Activated CD8-positive, alpha-beta memory T cell treated with anti-CD3 and anti-CD28 coated beads, Interleukin-2, amount 50 U/mL, for 24 hours (primary cell): ENCODE data around the gene LRCH4.
A peak's percentile ranks its signal among the peaks of the same experiment; 100 is the strongest.

Experiments used
- DNase-seq: peaks from one replicate; pipeline ENCODE4 v3.0.0-alpha.2; 2020; ENCODE audit errors: extremely low read depth

The LRCH4 gene, protein sequence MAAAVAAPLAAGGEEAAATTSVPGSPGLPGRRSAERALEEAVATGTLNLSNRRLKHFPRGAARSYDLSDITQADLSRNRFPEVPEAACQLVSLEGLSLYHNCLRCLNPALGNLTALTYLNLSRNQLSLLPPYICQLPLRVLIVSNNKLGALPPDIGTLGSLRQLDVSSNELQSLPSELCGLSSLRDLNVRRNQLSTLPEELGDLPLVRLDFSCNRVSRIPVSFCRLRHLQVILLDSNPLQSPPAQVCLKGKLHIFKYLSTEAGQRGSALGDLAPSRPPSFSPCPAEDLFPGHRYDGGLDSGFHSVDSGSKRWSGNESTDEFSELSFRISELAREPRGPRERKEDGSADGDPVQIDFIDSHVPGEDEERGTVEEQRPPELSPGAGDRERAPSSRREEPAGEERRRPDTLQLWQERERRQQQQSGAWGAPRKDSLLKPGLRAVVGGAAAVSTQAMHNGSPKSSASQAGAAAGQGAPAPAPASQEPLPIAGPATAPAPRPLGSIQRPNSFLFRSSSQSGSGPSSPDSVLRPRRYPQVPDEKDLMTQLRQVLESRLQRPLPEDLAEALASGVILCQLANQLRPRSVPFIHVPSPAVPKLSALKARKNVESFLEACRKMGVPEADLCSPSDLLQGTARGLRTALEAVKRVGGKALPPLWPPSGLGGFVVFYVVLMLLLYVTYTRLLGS

DNA sequence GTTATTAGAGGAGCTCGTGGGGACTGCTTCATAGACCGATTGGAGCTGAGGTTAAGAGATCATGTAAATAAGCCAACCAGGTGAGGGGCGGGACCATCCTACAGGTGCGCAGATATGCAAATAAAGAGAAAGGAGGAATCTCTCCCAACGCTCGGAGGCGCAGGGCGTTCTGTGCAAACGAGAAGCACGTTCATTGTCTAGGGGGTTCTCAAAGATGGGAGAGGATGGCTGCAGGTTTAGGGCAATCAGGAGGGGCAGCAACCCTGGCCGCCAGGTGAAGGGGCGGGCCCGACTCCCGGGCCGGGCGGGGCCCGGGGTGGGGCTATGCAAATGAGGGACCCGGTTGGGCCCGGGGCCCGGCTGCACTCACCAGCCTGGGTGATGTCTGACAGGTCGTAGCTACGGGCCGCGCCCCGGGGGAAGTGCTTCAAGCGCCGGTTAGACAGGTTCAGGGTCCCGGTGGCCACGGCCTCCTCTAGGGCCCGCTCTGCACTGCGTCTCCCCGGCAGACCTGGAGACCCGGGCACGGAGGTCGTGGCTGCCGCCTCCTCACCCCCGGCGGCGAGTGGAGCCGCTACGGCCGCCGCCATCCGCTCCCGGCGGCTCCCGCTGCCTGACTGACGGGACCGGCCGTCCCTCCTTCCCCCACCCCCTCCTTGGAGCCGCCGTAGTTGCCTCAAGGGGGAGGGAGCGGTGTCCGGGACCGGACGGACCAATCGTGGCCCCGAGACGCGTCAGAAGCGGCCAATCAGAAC lies at the start of gene LRCH4:
LRCH4 (minus strand) TSS at position 619 of the 755 bp plus-strand sequence; CDS start at position 590, 29 bp downstream.
- no peak for DNase-seq

DNA sequence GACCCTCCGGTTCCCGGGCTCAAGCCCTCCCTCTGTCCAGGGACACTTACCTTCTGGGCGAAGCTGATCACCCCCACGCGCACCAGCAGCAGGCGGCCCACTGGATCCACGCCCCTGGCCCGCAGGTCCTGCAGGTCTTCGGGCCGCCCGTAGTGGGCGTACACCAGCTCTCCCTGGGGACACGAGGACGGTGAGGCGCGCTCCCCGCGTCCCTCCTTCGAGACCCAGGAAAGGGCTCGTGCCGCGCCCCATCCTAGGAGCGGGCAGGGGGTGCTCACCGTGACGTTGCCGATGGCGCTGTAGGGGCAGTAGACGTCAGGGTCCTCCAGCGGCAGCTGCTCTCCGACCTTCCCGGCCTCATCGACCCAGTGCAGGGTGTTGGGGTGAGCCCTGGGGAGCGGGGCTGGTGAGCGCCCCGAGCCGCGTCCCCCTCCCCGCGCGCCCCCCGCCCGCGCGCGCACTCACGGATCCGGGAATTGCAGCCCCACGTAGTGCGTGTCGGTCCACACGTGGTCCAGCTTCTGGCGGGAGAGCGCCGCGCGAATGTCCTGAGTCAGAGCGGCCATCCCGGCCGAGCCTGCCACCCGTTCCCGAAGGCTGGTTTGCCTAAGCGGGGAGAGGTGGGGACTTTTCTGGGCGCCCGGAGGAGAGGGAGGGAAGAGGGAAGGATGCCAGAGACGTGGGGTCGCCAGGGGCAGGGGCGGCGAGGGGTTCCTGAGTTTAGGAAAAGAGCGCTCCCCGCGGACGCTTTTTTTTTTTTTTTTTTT lies 47.2 kb upstream of the LRCH4 start:
- no peak for DNase-seq

DNA sequence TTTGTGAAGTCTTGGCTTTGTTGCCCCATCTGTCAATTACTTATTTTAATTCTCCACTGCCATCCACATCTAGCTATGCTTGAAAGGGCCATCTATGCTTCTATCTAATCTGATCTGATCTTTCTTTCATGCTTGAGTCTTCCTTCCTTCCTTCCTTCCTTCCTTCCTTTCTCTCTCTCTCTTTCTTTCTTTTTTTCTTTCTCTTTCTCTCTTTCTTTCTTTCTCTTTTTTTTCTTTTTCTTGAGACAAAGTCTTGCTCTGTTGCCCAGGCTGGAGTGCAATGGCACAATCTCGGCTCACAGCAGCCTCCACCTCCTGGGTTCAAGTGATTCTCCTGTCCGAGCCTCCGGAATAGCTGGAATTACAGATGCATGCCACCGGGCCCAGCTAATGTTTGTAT lies 44.1 kb upstream of the LRCH4 start:
- DNase-seq, result no peak

DNA sequence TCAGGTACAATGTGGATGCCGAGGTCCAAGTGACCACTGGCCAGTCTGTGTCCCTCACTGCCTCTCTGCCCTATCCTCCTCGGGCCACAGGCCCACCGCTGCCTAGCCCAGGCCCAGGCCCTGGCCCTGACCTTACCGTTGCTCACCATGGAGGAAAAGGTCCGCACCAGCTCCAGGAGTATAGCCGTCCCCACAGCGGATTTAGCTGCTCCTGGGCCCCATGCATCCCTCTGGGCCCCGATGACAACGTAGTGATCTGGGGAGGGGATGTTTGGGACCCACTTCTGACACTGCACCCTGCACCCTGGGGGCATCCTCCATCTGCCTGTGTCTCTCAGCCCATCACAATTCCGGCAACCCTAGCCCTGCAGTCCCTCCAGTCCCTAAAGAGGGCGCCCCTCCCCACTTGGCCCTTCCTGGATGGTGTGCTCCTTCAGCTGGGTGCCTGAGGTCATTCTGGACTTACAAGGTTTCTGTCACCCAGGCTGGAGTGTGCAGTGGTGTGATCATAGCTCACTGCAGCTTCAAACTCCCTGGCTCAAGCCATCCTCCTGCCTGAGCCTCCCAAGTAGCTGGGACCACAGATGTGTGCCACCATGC lies 43.3 kb upstream of the LRCH4 start:
- DNase-seq, result no peak

DNA sequence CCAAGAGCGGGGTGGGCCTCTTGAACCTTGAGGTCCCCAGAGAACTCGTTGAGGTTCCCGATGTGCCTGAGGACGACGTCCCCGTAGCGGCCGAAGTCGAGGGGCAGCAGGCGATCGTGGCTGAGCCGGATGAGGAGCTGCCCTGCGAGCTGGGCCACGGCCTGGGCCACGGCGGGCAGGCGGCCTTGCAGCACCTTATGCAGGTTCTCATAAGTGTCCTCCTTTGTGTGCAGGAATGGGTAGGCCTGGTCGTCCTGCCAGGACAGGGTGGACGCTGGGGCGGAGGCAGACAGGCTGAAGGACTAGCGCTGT lies 41.3 kb upstream of the LRCH4 start:
- no peak for DNase-seq

DNA sequence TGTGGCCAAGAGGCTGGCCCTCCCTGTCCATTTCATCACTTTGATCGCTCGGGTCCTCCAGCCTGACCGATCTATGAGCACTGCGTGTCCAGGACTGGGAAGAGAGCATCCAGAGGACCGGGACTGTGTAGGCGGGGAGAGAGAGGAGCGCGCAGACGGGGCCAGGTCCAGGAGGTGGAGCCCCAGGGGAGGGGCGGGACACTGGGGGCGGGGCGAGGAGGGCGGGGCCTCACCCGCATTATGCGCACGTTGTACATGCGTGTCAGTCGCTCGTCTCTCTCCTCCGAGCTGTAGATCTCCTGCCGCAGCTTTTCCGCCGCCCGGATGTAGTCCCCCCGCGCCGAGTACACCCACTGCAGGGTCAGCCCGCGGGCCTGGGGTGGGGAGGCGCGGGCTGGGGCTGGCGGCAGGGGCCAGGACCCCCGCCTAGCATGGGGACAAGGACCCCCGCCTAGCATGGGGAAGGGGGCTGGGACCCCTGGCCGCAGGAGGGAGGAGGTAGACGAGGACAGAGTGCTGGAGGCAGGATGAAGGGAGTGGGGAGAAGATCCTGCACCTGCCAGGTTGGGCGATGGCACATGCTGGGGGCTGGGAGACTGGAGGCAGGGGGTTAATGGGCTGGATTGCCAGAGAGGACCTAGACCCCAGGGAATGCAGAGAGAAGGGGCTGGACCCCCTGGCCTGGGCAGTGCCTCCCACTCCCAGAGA lies 40.8 kb upstream of the LRCH4 start:
- DNase-seq, result peak; percentile 73

DNA sequence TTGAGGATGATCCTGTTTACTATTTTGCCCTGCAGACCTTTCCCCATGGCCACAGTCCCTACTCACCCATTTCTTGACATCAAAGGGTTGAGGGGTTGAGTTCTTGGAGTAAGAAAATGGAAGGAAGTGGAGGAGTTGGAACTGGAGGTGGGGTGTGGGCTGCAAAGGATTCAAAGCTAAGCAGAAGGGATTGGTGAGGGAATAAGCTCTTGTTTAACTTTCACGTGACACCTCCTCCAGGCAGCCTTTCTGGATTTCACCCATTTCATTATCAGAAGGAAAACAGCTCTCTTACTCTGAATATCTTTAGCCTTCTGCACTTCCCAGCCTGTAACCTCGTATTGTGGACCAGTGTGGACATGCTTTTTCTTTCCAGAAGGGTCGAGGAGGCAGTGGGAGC lies 40.1 kb upstream of the LRCH4 start:
- no peak for DNase-seq

DNA sequence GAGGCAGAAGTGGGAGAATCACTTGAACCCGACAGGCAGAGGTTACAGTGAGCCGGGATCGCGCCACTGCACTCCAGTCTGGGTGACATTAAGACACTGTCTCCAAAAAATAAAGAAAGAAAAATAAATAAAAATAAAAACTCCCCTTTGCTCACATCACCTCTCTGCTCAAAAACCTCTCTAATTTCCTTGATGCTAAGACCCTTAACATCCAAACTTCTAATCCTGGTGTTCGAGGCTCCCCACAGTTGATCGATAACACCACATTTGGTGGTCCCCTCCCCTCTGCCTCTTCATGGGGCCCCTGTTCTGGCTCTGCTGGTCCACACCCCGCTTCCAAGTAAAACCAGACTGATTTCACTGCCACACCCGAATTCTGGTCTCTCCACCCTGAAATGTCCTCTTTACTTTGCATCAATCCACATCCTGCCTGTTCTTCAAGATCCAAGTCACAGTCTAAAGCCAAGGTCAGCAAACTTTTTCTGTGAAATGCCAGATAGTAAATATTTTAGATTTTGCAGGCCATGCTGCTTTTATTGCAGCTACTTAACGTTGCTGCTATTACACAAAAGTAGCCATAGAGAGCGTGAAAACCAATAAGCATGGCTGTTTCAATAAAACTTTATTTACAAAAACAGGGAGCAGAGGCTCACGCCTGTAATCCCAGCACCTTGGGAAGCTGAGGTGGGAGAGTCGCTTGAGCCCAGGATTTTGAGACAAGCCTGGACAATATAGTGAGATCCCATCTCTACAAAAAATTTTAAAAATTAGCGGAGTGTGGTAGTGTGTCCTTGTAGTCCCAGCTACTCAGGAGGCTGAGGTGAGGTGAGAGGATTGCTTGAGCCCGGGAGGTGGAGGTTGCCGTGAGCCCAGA lies 38.3 kb upstream of the LRCH4 start:
- DNase-seq, result no peak

DNA sequence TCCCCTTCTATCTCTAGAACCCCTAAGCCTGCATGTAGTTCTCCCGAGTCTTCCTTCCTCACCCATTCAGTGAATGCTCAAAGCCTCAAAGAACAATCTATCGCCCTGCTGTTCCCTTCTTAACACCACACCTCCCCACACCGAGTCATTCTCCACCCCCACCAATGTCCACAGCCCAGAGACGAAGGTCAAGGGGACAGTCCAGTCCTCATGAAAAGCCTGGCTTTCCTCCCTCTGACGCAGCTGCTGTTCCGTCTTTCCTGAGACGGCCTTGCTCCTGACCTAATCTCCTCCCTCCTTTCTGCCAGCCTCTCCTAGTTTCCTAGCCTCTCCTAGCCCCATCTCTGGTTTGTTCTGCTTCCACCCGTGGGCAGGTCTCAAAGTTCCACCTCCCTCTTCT lies 35.6 kb upstream of the LRCH4 start:
- DNase-seq, result no peak

DNA sequence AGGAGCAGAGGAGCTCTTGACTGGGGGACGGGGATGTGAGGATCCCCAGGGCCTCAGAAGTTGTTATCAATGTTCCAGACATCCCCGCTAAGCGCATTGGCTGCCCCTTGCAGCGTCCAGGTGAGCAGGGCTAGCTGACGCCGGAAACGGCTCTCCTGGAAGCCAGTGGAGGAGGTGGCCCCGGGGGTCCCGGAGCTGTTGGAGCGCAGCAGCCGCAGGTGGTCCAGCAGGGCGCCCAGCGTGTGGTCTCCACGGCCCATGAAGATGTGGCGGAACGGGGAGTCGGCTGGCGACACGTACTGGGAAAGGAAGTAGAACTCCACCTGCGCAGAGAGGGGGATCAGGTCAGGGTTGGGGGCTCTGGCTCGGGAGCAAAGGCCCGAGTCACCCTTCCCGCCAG lies 34.9 kb upstream of the LRCH4 start:
- DNase-seq, result no peak

DNA sequence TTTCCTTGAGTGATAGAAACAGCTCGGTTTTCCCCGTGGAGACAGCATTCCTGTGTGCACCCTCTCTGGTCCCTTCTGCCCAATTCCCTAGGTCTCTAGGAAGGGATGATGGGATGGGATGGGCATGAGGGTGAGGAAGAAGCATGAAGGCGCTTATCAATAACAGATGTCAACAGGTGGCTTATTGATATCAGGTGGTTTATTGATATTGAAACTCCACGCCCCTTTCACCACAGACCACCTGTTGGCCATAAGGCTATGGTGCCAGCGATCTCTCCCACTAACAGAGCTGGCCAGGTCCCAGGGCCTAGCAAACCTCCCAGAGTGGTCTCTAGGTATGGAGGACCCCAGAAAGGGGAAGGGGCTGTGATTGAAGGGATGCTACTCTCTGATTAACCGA lies 34.3 kb upstream of the LRCH4 start:
- no peak for DNase-seq

DNA sequence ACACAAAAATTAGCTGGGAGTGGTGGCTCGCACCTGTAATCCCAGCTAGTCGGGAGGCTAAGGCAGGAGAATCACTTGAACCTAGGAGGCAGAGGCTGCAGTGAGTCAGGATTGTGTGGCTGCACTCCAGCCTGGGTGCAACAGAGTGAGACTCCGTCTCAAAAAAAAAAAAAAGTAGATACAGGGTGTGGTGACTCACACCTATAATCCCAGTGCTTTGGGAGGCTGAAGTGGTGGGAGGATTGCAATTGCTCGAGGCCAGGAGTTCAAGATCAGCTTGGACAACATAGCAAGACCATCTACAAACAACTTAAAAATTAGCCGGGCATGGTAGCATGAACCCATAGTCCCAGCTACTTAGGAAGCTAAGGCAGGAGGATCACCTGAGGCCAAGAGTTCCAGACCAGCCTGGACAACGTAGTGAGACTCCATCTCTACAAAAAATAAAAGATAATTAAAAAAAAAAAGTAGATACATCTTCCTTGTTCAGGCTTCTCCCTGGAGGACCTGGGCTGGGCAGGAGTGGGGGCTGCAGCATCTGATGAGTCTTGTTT lies 28.5 kb upstream of the LRCH4 start:
- no peak for DNase-seq

DNA sequence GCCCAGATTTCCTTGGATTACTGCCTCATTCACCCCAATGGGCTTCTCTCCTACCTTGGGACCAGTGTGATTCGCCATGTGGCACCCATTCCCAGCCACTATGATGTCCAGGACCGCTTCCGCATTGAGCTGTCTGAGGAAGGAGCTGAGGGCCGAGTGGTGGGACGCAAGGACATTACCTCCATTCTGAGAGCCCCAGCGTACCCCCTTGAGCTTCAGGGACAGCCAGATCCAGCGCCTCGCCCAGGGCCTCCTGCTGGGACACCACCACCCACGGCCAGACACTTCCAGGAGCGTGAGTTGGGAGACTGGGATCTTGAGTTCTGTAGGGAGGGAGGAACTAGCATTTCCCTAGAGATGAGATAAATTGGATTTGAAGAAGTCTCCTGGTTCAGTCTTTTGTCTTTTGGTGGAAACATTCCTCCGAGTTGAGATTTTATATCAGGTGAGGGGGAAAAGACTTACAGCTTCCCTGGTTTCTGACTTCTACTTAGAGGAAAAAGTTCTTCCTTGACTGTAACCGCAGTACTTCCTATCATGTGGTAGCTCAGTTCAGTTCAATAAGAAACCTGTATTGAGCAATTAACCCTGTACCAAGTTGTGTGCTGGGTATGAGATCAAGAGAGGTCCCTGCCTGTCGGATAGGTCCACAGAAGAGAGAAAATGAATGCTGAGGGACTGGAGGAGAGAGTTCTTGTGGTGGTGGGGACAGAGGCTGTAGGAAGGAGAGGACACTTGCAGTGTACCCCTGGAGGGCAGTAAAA lies 27.7 kb upstream of the LRCH4 start:
- no peak for DNase-seq

DNA sequence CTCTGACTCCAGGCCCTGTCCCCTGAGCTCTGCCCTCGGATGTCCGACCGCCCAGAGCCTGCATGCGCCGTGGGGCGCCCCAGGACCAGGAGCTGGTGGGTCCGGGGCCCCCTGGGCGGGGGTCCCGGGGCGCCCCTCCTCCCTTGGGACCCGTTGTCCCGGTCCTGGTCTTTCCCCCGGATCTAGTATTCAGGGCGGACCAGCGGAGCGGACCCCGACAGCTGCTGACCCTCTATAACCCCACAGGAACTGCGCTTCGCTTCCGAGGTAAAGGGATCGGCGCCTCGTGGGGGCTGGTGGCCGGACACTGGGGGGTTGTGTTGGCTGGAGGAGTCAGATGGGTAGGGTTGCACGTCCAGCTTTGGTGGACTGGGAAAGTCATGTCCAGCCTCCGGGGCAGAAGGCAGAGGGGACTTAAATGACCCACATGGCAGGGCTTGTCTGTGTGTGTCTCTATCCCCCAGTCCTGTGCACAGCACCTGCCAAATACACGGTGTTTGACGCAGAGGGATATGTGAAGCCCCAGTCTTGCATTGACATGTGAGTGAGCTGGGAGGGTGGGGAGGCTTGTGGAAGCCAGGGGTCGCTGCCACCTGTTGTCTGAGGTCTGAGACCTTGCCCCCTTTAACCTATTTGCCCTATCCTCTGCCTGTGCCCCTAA lies 26.9 kb upstream of the LRCH4 start:
- no peak for DNase-seq

DNA sequence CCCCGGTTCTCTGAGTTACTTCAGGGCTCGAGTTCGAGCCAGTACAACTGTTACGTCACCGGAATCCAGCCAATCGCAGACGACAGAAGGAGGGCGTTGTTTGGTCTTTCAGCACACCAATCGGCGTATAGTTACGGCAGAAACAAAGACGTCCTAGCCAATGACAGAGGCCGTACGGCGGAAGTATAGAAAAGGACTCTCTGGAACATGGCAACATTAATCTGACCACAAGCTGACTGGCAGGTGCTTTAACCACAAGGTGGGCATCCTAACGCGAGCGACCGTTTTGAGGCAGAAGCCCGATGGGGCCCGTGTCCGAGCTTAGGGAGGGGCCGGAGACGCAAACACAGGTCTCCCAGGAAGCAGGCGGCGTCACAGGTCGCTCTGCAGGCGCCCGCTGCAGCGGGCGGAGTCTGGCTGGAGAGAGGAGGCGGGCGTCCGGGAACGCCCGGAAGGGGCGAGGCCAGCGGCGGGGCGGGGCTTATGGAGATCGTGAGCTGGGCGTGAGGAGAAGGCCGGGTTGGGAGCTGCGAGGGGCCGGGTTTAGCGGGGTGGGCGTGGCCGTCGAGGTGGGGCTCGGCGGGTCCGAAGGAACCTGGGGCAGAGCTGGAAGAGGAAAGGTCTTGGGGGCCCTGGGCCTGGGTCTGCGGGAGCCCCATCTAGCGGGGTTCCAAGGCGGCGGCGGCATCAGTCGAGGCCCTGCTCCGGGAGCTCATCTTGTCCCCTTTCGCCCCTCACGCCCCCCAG lies 26.2 kb upstream of the LRCH4 start, which contains the start of gene MOSPD3:
MOSPD3 (plus strand) TSS at position 558 of the 747 bp plus-strand sequence. CDS start 252 bp downstream, outside the sequence.
- peak; percentile 93 for DNase-seq

DNA sequence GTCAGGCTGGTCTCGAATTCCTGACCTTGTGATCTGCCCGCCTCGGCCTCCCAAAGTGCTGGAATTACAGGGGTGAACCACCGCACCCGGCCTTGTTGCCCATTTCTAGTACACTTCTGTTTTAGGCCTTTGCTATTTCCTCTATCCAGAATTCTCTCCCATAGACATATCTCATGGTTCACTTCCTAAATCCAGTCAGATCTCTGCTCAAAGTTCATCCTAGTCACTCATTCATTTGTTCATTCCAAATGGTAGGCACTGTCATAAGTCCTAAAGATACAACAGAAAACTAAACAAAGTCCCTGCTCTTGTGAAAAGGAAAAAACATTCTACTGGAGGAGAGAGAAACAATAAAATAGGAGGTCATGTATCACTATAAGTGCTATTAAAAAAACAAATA lies 24.0 kb upstream of the LRCH4 start:
- DNase-seq, result no peak

DNA sequence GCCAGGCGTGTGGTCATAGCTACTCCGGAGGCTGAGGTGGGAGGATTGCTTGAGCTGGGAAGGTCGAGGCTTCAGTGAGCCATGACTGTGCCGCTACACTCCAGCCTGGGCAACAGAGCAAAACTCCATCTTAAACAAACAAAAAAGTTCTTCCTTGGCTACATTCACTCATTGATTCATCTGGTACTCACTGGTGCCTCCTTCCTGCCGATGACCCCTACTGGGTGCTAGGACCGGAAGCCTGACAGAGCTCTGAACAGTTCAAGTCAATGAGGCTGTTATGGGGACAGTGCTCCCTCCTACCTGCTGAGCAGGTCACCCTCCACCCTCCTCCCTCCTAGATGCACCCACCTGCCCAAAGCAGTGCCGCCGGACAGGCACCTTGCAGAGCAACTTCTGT lies 21.2 kb upstream of the LRCH4 start:
- DNase-seq, result no peak

DNA sequence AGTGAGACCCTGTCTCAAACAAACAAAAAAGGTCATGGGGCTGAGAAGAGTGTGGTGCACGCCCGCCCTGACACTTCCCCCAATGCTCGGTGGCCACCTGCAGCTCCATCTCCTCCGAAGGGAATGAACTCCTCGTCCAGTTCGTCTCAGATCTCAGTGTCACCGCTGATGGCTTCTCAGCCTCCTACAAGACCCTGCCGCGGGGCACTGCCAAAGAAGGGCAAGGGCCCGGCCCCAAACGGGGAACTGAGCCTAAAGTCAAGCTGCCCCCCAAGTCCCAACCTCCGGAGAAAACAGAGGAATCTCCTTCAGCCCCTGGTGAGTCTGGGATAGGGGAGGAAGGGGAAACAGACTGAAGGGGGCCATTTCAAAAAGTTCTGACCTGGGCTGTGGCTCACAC lies 20.4 kb upstream of the LRCH4 start:
- no peak for DNase-seq
